ENCODE measurements around the gene SERPINB11.
"Not testable (repeated sequence)": the region's sequence is repeated elsewhere in the genome, so short reads cannot be mapped to it uniquely, and the experiment has no call there.

The SERPINB11 gene

DNA sequence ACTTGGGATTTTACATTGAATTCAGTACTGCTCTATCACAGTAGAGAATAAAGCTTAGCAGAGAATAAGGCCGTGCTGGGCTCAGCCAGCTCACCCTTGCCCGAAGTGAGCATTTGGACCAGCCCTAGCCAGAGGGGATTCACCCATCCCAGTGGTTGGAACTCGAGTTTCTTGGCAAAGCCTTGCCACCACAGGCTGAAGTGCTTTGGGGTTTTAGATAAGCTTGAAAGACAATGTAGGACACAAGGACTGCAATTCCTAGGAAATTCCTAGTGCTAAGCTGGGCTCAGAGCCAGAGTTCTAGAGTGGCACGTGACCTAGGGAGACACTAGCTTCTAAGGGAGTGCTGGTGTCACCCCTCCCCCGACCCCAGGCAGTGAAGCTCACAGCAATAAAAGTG, 28.0 kb downstream of the SERPINB11 start:
- DNase-seq, result peak; percentile 15

DNA sequence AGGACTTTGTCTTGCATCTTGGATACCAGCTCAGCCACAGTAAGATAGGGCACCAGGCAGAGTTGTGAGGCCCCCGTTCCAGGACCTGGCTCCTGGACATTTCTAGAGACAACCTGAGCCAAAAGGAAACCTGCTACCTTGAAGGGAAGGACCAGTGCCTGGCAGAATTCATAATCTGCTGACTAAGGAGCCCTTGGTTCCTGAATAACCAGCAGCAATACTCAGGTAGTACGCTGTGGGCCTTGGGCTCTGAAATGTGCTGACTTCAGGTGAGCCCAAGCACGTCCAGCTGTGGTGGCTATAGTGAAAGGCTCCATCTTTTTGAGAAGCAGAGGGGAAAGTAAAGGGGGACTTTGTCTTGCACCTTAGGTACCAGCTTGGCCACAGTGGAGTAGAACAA, 28.5 kb downstream of the SERPINB11 start:
- DNase-seq, result no peak

DNA sequence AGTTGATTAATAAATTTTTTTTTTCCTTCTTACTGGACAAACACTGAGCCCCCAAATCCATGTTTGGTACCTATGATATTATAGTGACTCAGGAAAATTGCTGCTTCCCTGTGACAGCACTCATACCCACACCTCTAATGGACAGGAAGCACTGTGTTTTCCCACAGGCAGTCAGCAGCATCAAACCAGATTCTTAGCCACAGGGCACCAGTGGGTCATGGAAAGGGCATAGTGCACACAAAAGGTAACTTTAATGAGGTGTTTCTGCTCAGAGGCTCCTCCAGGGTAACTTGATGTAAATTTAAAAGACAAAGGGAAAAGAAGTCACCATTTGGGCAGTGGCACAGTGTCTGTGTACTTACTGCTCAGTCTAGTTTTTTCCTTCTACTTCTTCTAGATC, 34.1 kb downstream of the SERPINB11 start:
- peak; percentile 12 for DNase-seq

DNA sequence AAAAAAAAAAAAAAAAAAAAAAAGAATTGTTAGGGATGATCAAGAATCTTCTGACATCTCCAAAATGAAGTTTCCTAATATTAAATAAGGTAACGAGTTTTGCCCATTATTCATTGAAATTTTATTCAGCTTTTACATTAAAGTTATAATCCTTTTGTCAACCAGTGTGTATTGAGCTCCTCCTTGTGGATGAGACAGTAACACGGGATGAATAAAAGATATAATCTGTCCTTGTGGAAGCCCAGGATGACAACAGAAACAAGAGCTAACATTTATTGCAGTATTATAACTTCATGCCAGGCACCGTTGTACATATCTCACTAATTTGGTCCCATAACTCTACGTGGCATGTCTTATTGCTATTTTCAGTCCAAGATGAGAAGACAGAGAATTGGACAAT, 39.0 kb downstream of the SERPINB11 start:
- peak; percentile 29 for DNase-seq

DNA sequence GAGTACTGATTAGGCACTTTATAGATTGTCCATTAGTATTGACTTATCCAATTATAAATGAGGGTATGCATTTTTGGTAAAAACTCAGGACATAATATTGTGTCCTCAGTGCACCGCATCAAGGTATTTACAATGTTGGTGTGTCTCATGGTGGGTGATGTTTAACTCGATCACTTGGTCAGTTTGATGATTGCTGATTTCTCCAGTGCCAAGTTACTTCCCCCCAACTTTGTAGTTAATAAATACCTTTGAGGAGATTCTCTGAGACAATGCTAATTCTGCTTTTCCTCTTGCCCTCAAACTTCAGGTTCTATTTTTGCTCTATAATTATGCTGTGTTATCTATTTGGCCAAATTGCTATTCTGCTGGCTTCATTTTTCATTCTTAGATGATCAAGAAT, 44.2 kb downstream of the SERPINB11 start:
- no peak for DNase-seq

DNA sequence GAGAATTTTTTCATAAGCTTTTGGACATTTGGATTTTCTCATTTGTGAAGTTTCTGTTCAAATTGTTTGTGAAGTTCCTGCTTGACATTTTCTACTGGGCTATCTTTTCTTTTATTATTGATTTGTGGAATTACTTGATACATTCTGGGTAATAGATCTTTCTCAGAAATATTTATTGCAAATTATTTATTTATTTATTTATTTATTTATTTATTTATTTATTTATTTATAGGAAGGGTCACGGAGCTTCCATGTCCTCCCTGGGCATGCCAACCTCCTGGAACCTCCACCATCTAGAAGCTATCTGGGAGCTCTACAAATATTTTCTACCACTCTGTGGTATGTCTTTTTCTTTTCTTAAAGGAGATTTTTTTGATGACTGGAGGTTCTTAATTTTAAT, 46.7 kb downstream of the SERPINB11 start:
- no peak for DNase-seq

DNA sequence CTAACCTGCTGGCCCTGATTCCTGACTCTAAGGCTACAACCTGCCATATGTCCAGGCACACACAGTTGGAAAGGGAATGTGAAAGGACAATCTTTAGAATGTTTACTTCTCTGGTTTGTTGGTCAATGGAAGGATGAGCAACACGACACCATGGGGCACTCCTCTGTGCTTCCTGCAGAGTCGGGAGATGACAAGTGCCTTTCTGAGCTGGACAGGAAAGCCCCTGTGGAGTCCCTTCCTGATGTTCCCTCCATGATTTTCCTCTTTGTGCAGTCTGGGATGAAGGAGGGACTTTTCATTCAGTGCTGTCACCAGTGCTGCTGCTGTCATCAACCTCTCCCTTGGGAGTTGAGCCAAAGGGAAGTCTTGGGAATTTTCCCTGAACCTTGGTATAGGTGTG, 49.9 kb downstream of the SERPINB11 start:
- no peak for DNase-seq

DNA sequence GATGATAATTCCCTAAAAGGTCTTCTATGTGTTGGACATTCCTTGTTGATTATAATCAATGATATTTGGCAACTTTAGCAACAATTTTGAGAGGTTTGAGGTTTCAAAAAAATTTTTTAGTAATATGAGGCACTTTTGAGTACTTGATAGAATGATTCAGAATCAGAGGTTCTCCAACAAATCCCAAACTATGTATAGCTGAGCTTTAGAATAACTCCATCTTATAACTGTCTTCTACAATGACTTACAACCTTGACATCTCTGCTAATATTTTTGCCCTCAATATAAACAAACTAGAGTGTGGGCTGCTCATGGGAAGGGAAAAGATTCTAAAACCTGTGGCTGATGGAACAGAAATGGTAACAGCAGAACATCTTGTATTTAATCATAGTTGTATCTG, 50.9 kb downstream of the SERPINB11 start:
- no peak for DNase-seq

DNA sequence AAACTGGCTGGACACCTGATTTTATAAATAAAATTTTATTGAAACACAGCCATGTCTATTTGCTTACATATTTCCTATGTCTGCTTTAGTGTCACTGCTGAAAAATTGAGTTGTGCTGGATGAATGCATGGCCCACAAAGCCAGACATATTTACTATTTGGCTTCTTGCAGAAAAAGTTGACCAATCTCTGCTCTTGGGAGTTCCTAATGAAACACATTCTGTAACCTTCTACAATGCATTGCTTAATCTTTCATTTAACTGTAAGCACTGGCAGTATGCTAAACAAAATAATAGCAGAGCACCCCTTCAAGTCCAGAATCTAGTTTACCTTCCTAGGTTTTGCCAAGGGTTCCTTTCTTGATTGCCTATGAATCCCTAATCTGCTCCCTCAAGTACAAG, 54.8 kb downstream of the SERPINB11 start:
- DNase-seq, result no peak

DNA sequence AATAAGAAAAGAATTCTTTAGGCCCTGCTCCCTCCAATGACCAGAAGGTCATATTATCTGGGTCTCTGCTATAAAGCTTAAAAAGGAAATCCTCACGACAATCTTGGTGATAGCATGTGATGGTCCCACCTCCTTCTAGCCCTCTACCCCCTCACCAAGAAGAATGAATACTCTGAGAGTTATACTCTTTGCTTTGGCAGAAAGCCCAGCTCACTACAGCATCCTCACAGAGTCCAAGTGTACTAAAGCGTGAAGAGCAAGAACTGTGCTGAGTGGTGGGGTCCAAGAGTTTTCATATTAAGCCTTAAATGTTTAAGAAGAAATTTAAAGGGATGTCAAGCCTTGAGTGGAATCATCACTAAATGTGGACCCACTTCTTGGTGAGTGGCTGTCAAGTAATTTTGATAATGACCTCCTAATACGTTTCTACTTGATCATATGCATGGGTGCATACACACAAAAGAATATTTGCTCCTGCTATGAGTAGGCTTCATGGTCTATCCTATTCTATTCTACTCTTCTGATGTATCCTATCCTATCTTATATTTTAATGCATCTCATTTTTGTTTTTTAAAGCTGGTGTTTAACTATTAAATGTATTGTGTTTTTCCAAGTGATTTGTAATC, 56.0 kb downstream of the SERPINB11 start:
- no peak for DNase-seq

DNA sequence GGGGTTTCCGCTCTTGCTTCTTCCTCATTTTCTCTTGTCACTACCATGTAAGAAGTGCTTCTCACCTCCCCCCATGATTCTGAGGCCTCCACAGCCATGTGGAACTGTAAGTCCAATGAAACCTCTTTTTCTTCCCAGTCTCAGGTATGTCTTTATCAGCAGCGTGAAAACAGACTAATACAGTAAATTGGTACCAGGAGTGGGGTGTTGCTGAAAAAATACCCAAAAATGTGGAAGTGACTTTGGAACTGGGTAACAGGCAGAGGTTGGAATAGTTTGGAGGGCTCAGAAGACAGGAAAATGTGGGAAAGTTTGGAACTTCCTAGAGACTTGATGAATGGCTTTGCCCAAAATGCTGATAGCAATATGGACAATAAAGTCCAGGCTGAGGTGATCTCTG, 57.0 kb downstream of the SERPINB11 start:
- DNase-seq, result not testable (repeated sequence)

DNA sequence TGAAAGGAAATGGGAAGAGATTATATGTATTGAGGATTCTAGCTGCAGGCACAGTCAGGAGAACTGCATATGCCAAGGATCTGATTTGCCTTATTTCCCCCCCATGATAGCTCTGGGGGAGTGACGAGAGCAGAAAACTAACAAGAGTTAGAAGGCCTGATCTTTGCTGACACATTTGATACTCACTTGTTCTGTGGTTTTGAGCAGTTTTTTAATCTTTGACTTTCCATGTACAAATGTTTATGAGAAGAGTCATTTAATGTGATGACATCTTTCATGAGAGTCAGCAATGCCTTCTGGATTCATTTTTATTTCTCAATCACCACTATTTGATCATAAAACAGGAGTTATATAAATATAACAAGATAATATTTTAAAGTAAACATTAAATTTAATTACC, 59.8 kb downstream of the SERPINB11 start:
- peak; percentile 81 for DNase-seq

DNA sequence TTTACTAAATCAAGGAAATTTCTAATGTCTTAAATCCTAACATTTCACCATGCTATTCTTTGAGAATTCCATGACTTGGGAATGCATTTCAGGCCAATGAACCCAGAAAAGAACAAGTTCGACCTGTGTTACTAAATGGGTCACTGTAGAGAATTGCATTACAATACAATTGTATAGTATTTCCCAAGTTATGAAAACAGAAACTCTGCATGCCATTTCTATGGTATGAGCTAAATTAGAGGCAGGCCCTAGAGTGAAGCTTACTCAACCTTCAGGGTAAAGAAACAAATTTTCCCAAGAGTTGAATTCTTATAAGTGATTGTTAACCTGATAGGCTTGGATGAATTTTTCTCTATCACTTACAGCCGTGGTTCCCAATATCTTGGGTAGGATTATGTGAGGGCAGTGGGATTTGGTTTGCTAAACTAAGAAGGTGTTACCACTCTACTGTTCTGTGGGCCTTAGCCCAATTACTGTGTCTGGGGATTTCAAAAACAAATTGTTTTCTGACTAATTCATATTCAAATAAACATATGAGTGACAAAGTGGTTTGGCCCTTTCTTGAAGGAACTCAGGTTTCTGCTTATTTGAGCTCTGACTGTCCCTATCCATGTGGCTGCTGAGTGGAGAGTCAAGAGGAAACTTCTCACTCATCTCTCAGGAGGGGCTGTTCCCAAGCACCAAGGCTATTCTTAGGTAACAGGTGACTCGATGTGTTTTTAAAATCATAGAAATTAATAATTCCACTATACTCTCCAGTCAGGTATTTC, 61.3 kb downstream of the SERPINB11 start:
- DNase-seq, result peak; percentile 34

DNA sequence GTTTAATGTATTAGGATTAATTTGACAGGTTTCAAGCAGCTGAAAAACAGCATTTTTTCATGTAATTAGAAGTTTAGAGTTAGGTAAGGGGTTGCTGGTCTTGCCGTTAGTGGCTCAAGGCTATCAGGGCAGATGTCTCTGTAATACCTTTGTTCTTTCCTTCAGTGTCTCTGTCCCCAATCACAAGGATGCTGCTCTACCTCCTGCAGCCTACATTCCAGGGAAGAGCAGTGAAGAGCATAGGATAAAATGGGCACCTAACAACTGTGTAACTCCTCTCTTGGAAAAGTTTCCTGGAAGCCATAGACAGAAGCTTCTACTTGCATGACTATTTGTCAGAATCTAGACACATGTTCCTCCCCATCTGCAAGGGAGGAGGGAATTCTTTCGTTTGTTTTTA, 63.1 kb downstream of the SERPINB11 start:
- DNase-seq, result no peak

Data from fibroblast of skin of back (primary cell).